Measurements from ENCODE around the gene NEURL3.

NEURL3 gene

DNA sequence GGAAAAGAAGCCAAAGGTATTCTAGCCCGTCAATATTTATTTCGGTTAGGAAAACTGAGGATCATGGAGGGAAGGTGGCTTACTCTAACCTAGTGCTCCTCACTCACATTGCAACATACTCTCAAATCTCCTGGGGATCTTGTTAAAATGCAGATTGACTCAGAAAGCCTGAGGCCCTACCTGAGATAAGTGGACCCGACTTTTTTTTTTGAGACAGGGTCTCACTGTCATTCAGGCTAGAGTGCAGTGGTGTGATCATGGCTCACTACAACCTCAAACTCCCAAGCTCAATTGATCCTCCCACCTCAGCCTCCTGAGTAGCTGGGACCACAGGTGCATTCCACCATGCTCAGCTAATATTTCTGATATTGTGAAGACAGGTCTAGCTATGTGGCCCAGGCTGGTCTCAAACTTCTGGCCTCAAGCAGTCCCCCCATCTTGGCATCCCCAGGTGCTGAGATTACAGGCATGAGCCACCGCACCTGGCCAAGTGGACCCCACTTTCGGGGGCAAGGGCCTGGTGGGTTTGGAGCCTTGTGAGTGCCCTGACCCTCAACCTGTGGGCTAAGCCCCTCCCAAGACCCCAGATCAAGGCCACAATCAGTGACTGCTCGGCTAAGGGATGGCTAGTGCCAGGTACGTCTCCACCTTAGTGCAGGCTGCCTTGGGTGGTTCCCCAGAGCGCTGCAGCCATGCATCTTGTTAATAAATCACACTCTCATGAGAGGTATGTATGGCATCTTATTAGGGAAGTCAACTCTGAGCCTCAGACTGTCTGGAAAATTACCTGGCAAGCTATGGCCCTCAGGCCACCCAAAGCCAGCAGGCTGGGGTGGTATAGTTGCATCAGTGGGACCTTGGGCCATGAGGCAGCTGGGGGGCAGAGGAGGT, 1.1 kb upstream of the NEURL3 start:
- Histone ChIP-seq H3K9me3 (ENCODE audit: insufficient read depth, low read length) (no peaks in the 10 kb centered on the region), H3K9me2 (replicated peaks; ENCODE audit: insufficient read depth, low read length) (no peaks in the 10 kb centered on the region), H4K20me1 (ENCODE audit: low read depth, low read length) (no peaks in the 10 kb centered on the region), H2AFZ (ENCODE audit: low read depth, low read length, severe bottlenecking) (no peak overlapping the region), H3F3A (ENCODE audit: insufficient read depth) (no peaks in the 10 kb centered on the region), H3K27me3 (ENCODE audit: low read length) (no peaks in the 10 kb centered on the region), H3K4me3 (ENCODE audit: insufficient read depth, low read length, poor library complexity, severe bottlenecking) (no peak overlapping the region), H3K4me2 (ENCODE audit: low read depth, low read length, poor library complexity, severe bottlenecking) (no peak overlapping the region), H3K27ac (ENCODE audit: low read depth, low read length) (no peak overlapping the region), H3K79me2 (ENCODE audit: insufficient read depth, low read length) (no peaks in the 10 kb centered on the region), H3K36me3 (ENCODE audit: low read length) (no peaks in the 10 kb centered on the region), H3K9ac (ENCODE audit: low read length) (no peak overlapping the region)
- no peak for TF ChIP-seq EZH2phosphoT487 (conservative IDR thresholded peaks at IDR 0.05; ENCODE audit: low read length)
- TF ChIP-seq CTCF (IDR thresholded peaks at IDR 0.05; ENCODE audit: insufficient read depth, low read length, poor library complexity, severe bottlenecking): no peak

- no peaks in the 10 kb centered on the region for H3K9me3 ChIP-seq (ENCODE audit: insufficient read depth, low read length)
- H3K4me2 ChIP-seq (ENCODE audit: low read depth, low read length, poor library complexity, severe bottlenecking): no peak overlapping the region
- no peaks in the 10 kb centered on the region for H4K20me1 ChIP-seq (ENCODE audit: low read depth, low read length)
- H3K9ac ChIP-seq (ENCODE audit: low read length): no peak overlapping the region
- no peak overlapping the region for H2AFZ ChIP-seq (ENCODE audit: low read depth, low read length, severe bottlenecking)
- H3K27ac ChIP-seq (ENCODE audit: low read depth, low read length): no peak overlapping the region
- H3K27me3 ChIP-seq (ENCODE audit: low read length): no peaks in the 10 kb centered on the region
- no peak overlapping the region for H3K4me3 ChIP-seq (ENCODE audit: insufficient read depth, low read length, poor library complexity, severe bottlenecking)
- H3K36me3 ChIP-seq (ENCODE audit: low read length): no peaks in the 10 kb centered on the region
- H3F3A ChIP-seq (ENCODE audit: insufficient read depth): no peaks in the 10 kb centered on the region
- H3K9me2 ChIP-seq (replicated peaks; ENCODE audit: insufficient read depth, low read length): no peaks in the 10 kb centered on the region
- no peak for TF ChIP-seq CTCF (IDR thresholded peaks at IDR 0.05; ENCODE audit: insufficient read depth, low read length, poor library complexity, severe bottlenecking)
- no peak for TF ChIP-seq EZH2phosphoT487 (conservative IDR thresholded peaks at IDR 0.05; ENCODE audit: low read length)
- H3K79me2 ChIP-seq (ENCODE audit: insufficient read depth, low read length): no peaks in the 10 kb centered on the region
These were observed 1.4 kb downstream of the NEURL3 start for GRCh38 chr2:96503637-96504243.

DNA sequence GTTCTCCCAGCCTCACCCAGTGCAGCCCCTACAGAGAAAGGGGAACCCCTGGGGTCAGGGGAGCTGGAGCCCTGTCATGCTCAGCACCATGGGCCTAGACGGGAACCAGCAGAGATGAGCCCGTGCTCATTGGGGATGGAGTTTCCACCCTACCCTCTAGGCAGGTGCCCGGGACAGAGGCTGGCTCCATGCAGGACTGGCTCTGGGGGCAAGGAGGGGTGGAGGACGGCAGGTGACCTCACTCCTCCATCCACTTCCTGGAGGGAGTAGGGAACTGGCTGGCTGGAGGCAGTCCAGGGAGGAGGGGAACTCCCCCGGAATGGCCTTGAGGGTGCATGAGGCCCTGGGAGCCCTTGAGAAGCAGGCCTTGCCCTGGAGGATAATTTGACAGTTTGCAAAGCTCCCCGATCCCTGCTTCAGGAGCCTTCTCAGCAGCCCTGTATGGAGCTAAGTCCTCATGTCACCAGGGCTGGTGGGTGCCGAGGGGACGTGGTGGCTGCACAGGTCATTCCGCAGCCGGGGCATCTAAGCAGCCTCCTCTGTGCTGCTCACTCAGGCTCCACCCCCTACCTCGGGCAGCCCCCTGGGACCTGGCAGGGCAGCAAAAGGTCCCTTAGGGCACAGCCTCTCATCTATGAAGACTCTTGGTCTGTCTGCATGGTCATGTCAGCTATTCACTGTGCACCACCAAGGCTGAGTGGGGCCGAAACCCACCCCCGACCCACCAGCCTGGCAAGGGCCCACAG, 2.1 kb downstream of the NEURL3 start:
- Histone ChIP-seq H3K79me2 (ENCODE audit: insufficient read depth, low read length) (no peaks in the 10 kb centered on the region), H3K9ac (ENCODE audit: low read length) (no peak overlapping the region), H3K9me3 (ENCODE audit: insufficient read depth, low read length) (no peaks in the 10 kb centered on the region), H3K36me3 (ENCODE audit: low read length) (no peaks in the 10 kb centered on the region), H2AFZ (ENCODE audit: low read depth, low read length, severe bottlenecking) (no peak overlapping the region), H4K20me1 (ENCODE audit: low read depth, low read length) (no peaks in the 10 kb centered on the region), H3F3A (ENCODE audit: insufficient read depth) (no peaks in the 10 kb centered on the region), H3K4me3 (ENCODE audit: insufficient read depth, low read length, poor library complexity, severe bottlenecking) (no peak overlapping the region), H3K27me3 (ENCODE audit: low read length) (no peaks in the 10 kb centered on the region), H3K4me2 (ENCODE audit: low read depth, low read length, poor library complexity, severe bottlenecking) (no peak overlapping the region), H3K9me2 (replicated peaks; ENCODE audit: insufficient read depth, low read length) (no peaks in the 10 kb centered on the region), H3K27ac (ENCODE audit: low read depth, low read length) (no peak overlapping the region)
- TF ChIP-seq EZH2phosphoT487 (conservative IDR thresholded peaks at IDR 0.05; ENCODE audit: low read length) (no peak), CTCF (IDR thresholded peaks at IDR 0.05; ENCODE audit: insufficient read depth, low read length, poor library complexity, severe bottlenecking) (no peak)

All from SU-DHL-6 (cell line).